Chondrocyte (in vitro differentiated cells): Measurements from ENCODE around the gene OR2A14. TPM values are rescaled to one million over a fixed set of nuclear protein-coding genes. Genes with fewer than 3 reads are reported as not detected.

ENCODE experiments used
- DNase-seq: peaks from one replicate; pipeline ENCODE4 v3.0.0; 2021; ENCODE audit warnings: mixed read lengths, low spot score
- H3K27ac Mint-ChIP-seq: one replicate; pipeline ENCODE4 v1.8.0; 2021; ENCODE audit warnings: mild to moderate bottlenecking, moderate library complexity, mixed read lengths; ENCODE audit not compliant: unreplicated experiment
- H3K27me3 Mint-ChIP-seq: 2 replicates; pipeline ENCODE4 v1.8.0; 2021; ENCODE audit warnings: low read depth, mixed read lengths
- H3K36me3 Mint-ChIP-seq: 2 replicates; pipeline ENCODE4 v1.8.0; 2021; ENCODE audit warnings: low read depth, mixed read lengths
- H3K4me1 Mint-ChIP-seq: 2 replicates; pipeline ENCODE4 v1.8.0; 2021; ENCODE audit warnings: low read depth, mild to moderate bottlenecking, mixed read lengths
- H3K4me3 Mint-ChIP-seq: one replicate; pipeline ENCODE4 v1.8.0; 2021; ENCODE audit warnings: mild to moderate bottlenecking, moderate library complexity, mixed read lengths; ENCODE audit not compliant: unreplicated experiment
- H3K9me3 Mint-ChIP-seq: 2 replicates; pipeline ENCODE4 v1.8.0; 2021; ENCODE audit warnings: low read depth, mixed read lengths
- total RNA-seq: library from RNA; stranded (reverse); gene quantifications from 3 replicates; pipeline ENCODE4 v1.2.1, GENCODE V29; 2021
- TF ChIP-seq, protein P1 (sequence below): fragments of 200-600 bp; sonication (generic); IDR thresholded peaks from 2 replicates; pipeline ENCODE4 v1.5.0; 2021; ENCODE audit warnings: antibody characterized with exemption, mild to moderate bottlenecking, moderate library complexity

Gene OR2A14
- total RNA-seq, 1 donor from 2014 or later, result not detected

DNA sequence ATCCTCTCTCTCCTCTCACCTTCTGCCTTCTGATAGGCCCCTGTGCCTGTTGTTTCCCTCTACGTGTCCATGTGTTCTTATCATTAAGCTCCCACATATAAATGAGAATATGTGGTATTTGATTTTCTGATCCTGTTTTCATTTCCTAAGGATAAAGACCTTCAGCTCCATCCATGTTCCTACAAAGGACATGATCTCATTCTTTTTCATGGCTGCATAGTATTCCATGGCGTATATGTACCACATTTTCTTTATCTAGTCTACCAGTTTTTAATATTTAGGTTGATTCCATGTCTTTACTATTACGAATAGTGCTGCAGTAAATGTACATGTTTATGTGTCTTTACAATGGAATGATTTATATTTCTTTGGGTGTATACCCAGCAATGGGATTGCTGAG is 32.3 kb upstream of the OR2A14 start:
- Mint-ChIP-seq H3K9me3 (peaks cover 6% of the 10 kb centered on the region), H3K36me3 (no peaks in the 10 kb centered on the region), H3K4me3 (no peak overlapping the region), H3K27me3 (peaks cover 7% of the 10 kb centered on the region), H3K4me1 (no peaks in the 10 kb centered on the region), H3K27ac (no peak overlapping the region)
- TF ChIP-seq, protein P1, sequence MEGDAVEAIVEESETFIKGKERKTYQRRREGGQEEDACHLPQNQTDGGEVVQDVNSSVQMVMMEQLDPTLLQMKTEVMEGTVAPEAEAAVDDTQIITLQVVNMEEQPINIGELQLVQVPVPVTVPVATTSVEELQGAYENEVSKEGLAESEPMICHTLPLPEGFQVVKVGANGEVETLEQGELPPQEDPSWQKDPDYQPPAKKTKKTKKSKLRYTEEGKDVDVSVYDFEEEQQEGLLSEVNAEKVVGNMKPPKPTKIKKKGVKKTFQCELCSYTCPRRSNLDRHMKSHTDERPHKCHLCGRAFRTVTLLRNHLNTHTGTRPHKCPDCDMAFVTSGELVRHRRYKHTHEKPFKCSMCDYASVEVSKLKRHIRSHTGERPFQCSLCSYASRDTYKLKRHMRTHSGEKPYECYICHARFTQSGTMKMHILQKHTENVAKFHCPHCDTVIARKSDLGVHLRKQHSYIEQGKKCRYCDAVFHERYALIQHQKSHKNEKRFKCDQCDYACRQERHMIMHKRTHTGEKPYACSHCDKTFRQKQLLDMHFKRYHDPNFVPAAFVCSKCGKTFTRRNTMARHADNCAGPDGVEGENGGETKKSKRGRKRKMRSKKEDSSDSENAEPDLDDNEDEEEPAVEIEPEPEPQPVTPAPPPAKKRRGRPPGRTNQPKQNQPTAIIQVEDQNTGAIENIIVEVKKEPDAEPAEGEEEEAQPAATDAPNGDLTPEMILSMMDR, result no peak
- no peak for DNase-seq

DNA sequence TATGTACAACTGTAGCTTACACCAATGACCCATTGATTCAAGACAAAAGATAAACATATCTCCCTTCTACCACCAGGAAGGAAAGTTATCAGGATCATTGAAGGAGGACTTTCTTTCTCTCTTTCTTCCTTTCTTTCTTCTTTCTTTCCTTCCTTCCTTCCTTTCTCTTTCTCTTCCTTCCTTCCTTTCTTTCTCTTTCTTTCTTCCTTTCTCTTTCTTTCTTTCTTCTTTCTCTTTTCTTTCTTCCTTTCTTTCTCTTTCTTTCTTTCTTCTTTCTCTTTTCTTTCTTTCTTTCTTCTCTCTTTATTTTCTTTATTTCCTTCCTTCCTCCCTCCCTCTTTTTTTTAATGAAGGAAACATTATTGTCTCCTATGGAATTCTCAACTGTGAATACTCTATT is 24.2 kb upstream of the OR2A14 start:
- H3K4me1 Mint-ChIP-seq, result no peaks in the 10 kb centered on the region
- no peak for DNase-seq
- no peaks in the 10 kb centered on the region for H3K36me3 Mint-ChIP-seq
- TF ChIP-seq, protein P1, result no peak
- H3K4me3 Mint-ChIP-seq, result no peak overlapping the region
- no peak overlapping the region for H3K27ac Mint-ChIP-seq
- peaks cover 4% of the 10 kb centered on the region for H3K9me3 Mint-ChIP-seq
- H3K27me3 Mint-ChIP-seq, result peaks cover 21% of the 10 kb centered on the region

DNA sequence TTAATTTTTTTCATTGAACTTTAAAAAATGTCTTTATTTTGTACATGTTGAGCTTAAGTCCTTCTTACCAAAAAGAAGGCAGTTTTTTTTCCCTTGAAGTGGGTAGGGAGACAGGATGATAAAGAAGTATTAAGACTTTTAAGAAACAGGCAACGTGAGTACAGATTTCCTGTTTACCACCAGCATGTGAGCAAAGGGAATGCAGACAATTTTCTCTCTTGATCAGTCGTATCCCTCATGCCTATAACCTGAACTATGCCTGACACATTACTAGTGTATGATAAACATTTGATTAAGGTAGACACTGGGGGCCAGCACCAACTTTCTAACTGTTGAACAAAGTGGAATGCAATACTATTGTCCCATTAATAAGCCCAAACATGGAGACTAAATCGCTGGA is 22.4 kb upstream of the OR2A14 start:
- DNase-seq, result no peak
- no peaks in the 10 kb centered on the region for H3K4me1 Mint-ChIP-seq
- H3K27ac Mint-ChIP-seq, result no peak overlapping the region
- TF ChIP-seq, protein P1, result no peak
- peaks cover 25% of the 10 kb centered on the region for H3K27me3 Mint-ChIP-seq
- no peak overlapping the region for H3K4me3 Mint-ChIP-seq
- H3K9me3 Mint-ChIP-seq, result peaks cover 4% of the 10 kb centered on the region
- H3K36me3 Mint-ChIP-seq, result no peaks in the 10 kb centered on the region

DNA sequence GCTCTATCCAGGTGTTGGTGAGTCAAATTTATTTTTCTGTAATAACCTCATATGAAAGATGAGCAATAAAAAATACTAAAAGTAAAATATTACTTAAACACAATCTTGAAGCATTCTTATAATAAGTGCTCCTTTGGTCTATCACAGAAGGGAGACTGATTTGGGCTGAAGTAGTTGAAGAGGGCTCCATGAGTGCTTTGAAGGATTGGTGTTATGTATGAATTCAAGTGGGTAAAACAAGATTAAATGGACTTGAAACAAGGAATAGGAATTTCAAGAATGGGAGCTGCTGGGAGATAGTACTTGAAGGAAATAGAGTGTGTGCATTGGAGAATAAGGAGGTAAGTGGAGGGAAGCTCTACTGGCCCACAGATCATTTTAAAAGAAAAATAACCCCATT is 20.9 kb upstream of the OR2A14 start:
- peaks cover 25% of the 10 kb centered on the region for H3K27me3 Mint-ChIP-seq
- no peak overlapping the region for H3K4me3 Mint-ChIP-seq

DNA sequence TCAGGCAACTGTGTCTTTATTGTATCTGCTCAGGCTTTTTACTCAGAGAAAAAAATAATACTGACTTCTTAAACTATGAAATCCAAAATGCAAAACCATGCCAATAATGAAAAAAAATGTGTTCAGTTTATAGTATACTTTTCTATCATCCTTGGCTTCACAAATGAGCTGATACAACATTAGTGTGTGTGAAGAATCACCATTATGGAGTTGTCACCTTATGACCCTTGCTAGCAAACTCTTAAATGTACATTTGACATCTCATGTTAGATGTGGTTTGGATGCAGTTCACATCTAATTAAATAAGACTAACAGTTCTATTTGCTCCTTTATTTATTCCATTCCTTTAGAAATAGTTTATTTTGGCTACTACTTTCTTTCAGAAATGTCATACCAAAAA is 17.8 kb upstream of the OR2A14 start:
- Mint-ChIP-seq H3K4me1 (no peaks in the 10 kb centered on the region), H3K9me3 (no peaks in the 10 kb centered on the region), H3K27ac (no peak overlapping the region), H3K36me3 (no peaks in the 10 kb centered on the region), H3K27me3 (peaks cover 24% of the 10 kb centered on the region), H3K4me3 (no peak overlapping the region)
- TF ChIP-seq, protein P1, result no peak
- DNase-seq, result no peak

More for the DNA sequence above, 20.9 kb upstream of the OR2A14 start:
- TF ChIP-seq, protein P1, result no peak
- no peak for DNase-seq
- Mint-ChIP-seq H3K36me3 (no peaks in the 10 kb centered on the region), H3K27ac (no peak overlapping the region), H3K9me3 (peaks cover 4% of the 10 kb centered on the region), H3K4me1 (no peaks in the 10 kb centered on the region)
